GM23248 (cell line): ENCODE measurements around the gene PEX11B.

Experiments used
- EZH2 ChIP-seq: fragments of 200-600 bp; sonication (generic); IDR thresholded peaks from 2 replicates; pipeline ENCODE4 v1.6.1; 2018; ENCODE audit warnings: antibody characterized with exemption, mild to moderate bottlenecking; ENCODE audit not compliant: insufficient read depth, poor library complexity, severe bottlenecking
- EZH2phosphoT487 ChIP-seq: fragments of 200-600 bp; sonication (generic); IDR thresholded peaks from 2 replicates; pipeline ENCODE4 v1.6.1; 2018; ENCODE audit warnings: antibody characterized with exemption, moderate library complexity, mild to moderate bottlenecking, low read depth; ENCODE audit not compliant: insufficient read depth

DNA sequence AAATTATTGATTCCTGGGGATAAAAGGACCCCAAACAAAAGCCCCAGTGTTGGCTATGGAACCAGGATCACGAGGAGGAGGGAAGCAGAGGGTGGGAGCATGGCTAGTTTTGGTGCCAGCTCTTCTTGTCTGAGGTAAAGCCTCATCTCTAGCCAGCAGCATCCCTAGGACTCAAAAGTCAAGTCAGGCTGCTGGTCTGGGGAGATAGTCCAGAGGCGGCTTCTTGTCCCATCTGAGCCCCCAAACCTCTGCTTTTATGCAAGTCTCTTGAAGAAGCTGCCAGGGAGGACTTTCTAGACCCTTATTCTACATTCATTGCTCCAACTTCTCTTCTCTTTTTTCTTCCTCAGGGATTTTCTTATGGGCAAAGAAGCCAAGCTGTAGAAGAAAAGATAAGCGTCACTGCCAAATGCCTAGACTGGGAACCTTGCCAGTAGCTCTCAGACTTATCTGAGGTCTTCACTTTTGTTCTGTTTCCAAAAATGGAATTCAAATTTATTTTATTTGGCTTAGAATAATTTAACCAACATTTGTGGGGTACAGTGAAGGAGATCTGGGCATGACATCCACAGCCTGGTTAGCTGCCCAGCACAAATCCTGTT, 25.9 kb downstream of the PEX11B start:
- TF ChIP-seq EZH2, result no peak
- no peak for TF ChIP-seq EZH2phosphoT487
